Breast epithelium (tissue), 3 donors: ENCODE results near the gene CRK.

Experiments
- POLR2A ChIP-seq: fragments of 450-650 bp; IDR thresholded peaks from one replicate; pipeline ENCODE4 v1.6.1; 2016; ENCODE audit warnings: antibody characterized with exemption, mild to moderate bottlenecking, moderate library complexity
- POLR2AphosphoS5 ChIP-seq, 3 donors: sonication (generic); formaldehyde crosslinking; IDR thresholded peaks; one replicate each; pipeline ENCODE4 v1.6.1; 2017; ENCODE audit warnings: antibody characterized with exemption in 3 of 3
- TF ChIP-seq, protein P1 (sequence below), 3 donors: fragments of 450-650 bp; IDR thresholded peaks; one replicate each; pipeline ENCODE4 v1.5.1; 2016 to 2017; ENCODE audit warnings: antibody characterized with exemption in 3 of 3, mild to moderate bottlenecking in 3 of 3, moderate library complexity in 3 of 3

DNA sequence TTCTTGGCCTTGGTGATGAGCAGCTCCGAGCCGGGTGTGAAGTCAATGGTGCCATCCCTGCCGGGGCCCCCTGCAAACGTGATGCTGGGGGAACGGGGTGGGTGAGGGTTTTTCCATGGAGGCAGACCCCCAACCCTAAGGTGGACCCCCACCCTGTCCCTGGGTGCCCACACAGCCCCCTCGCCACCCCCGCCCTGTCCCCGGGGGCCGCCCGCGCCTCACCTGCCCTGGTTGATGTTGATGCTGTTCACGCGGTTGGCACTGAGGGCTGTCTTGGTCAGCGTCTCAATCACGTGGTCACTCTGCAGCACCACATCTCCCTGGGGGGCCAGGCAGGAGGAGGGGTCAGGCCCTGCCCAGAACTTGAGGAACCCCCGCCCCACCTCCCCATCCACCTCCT, 11.2 kb upstream of the CRK start:
- TF ChIP-seq POLR2AphosphoS5 (IDR thresholded peaks at IDR 0.05) (no peak), POLR2A (no peak)
- TF ChIP-seq, protein P1, sequence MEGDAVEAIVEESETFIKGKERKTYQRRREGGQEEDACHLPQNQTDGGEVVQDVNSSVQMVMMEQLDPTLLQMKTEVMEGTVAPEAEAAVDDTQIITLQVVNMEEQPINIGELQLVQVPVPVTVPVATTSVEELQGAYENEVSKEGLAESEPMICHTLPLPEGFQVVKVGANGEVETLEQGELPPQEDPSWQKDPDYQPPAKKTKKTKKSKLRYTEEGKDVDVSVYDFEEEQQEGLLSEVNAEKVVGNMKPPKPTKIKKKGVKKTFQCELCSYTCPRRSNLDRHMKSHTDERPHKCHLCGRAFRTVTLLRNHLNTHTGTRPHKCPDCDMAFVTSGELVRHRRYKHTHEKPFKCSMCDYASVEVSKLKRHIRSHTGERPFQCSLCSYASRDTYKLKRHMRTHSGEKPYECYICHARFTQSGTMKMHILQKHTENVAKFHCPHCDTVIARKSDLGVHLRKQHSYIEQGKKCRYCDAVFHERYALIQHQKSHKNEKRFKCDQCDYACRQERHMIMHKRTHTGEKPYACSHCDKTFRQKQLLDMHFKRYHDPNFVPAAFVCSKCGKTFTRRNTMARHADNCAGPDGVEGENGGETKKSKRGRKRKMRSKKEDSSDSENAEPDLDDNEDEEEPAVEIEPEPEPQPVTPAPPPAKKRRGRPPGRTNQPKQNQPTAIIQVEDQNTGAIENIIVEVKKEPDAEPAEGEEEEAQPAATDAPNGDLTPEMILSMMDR (IDR thresholded peaks at IDR 0.05) = no peak
